ENCODE measurements around the gene HLA-DPA1.

Gene HLA-DPA1

GRCh38 chr6:33057222-33058150 is 16.0 kb downstream of the HLA-DPA1 start:
- no peak overlapping the region for H3K4me3 ChIP-seq (ENCODE audit: low read depth, low read length)
- in situ Hi-C loops (cut with HindIII; ENCODE audit: low sequenced_read_pairs): no loop called here
- TF ChIP-seq CTCF (IDR thresholded peaks at IDR 0.05; ENCODE audit: low read depth, low read length, missing control alignments): no peak
- DNase-seq (ENCODE audit: low read depth): no peak

GRCh38 chr6:33053230-33053629 is 20.2 kb downstream of the HLA-DPA1 start:
- in situ Hi-C loops (cut with HindIII; ENCODE audit: low sequenced_read_pairs): no loop called here
- H3K4me3 ChIP-seq (ENCODE audit: low read depth, low read length): no peak overlapping the region
- no peak for TF ChIP-seq CTCF (IDR thresholded peaks at IDR 0.05; ENCODE audit: low read depth, low read length, missing control alignments)
- no peak for DNase-seq (ENCODE audit: low read depth)

- in situ Hi-C loops (cut with HindIII; ENCODE audit: low sequenced_read_pairs): no loop called here
- TF ChIP-seq CTCF (IDR thresholded peaks at IDR 0.05; ENCODE audit: low read depth, low read length, missing control alignments): no peak
Measured at GRCh38 chr6:33052627-33053026, 20.8 kb downstream of the HLA-DPA1 start.

GRCh38 chr6:33050014-33050810 is 23.2 kb downstream of the HLA-DPA1 start:
- no peak for DNase-seq (ENCODE audit: low read depth)
- no peak overlapping the region for H3K4me3 ChIP-seq (ENCODE audit: low read depth, low read length)
- in situ Hi-C loops (cut with HindIII; ENCODE audit: low sequenced_read_pairs): no loop called here
- TF ChIP-seq CTCF (IDR thresholded peaks at IDR 0.05; ENCODE audit: low read depth, low read length, missing control alignments): no peak

More at GRCh38 chr6:33052627-33053026, 20.8 kb downstream of the HLA-DPA1 start:
- no peak for DNase-seq (ENCODE audit: low read depth)
- no peak overlapping the region for H3K4me3 ChIP-seq (ENCODE audit: low read depth, low read length)

GRCh38 chr6:33049323-33050013 is 24.0 kb downstream of the HLA-DPA1 start:
- DNase-seq (ENCODE audit: low read depth): no peak
- in situ Hi-C loops (cut with HindIII; ENCODE audit: low sequenced_read_pairs): no loop called here
- H3K4me3 ChIP-seq (ENCODE audit: low read depth, low read length): no peak overlapping the region
- TF ChIP-seq CTCF (IDR thresholded peaks at IDR 0.05; ENCODE audit: low read depth, low read length, missing control alignments): peak; percentile 5

- no peak overlapping the region for H3K4me3 ChIP-seq (ENCODE audit: low read depth, low read length)
- no peak for TF ChIP-seq CTCF (IDR thresholded peaks at IDR 0.05; ENCODE audit: low read depth, low read length, missing control alignments)
- no peak for DNase-seq (ENCODE audit: low read depth)
- in situ Hi-C loops (cut with HindIII; ENCODE audit: low sequenced_read_pairs): no loop called here
Measured at GRCh38 chr6:33040157-33040556, 33.3 kb downstream of the HLA-DPA1 start.

Measured in astrocyte of the cerebellum (primary cell).